HG03108 (cell line): ENCODE measurements around the gene MYADML2.
A peak's percentile ranks its signal among the peaks of the same experiment; 100 is the strongest.

Experiments
- ATAC-seq: cut with Tn5 transposase; IDR thresholded peaks from one replicate; pipeline ENCODE4 v1.9.1; 2021; ENCODE audit warnings: moderate library complexity; ENCODE audit not compliant: unreplicated experiment

The MYADML2 gene

GRCh38 chr17:81912441-81913309 is 34.4 kb downstream of the MYADML2 start:
- no peak for ATAC-seq

- no peak for ATAC-seq
Measured at GRCh38 chr17:81911969-81912368, 35.1 kb downstream of the MYADML2 start.

GRCh38 chr17:81911277-81911961 is 35.6 kb downstream of the MYADML2 start, which contains the start of gene PCYT2:
PCYT2 (minus strand) TSS chr17:81911399; CDS start chr17:81911355, 44 bp downstream.
- ATAC-seq: peak; percentile 66

GRCh38 chr17:81910840-81911276 is 36.2 kb downstream of the MYADML2 start:
- ATAC-seq: peak; percentile 26

GRCh38 chr17:81909966-81910839 is 36.8 kb downstream of the MYADML2 start:
- no peak for ATAC-seq

- ATAC-seq: no peak
Measured at GRCh38 chr17:81909231-81909630, 37.8 kb downstream of the MYADML2 start.

GRCh38 chr17:81908793-81909192 is 38.2 kb downstream of the MYADML2 start:
- no peak for ATAC-seq

- no peak for ATAC-seq
Measured at GRCh38 chr17:81907219-81908145, 39.6 kb downstream of the MYADML2 start.

- ATAC-seq: no peak
Measured at GRCh38 chr17:81906476-81907218, 40.4 kb downstream of the MYADML2 start.

- no peak for ATAC-seq
Measured at GRCh38 chr17:81905993-81906392, 41.0 kb downstream of the MYADML2 start.

GRCh38 chr17:81905424-81905875 is 41.6 kb downstream of the MYADML2 start:
- ATAC-seq: no peak

GRCh38 chr17:81904600-81905423 is 42.2 kb downstream of the MYADML2 start:
- ATAC-seq: no peak

- ATAC-seq: no peak
Measured at GRCh38 chr17:81903896-81904599, 43.0 kb downstream of the MYADML2 start.

GRCh38 chr17:81903415-81903831 is 43.6 kb downstream of the MYADML2 start:
- ATAC-seq: no peak

- ATAC-seq: no peak
Measured at GRCh38 chr17:81902653-81903414, 44.2 kb downstream of the MYADML2 start.

GRCh38 chr17:81902023-81902652 is 44.9 kb downstream of the MYADML2 start, which contains the start of gene NPB:
NPB (plus strand) TSS chr17:81902238; CDS start chr17:81902278, 40 bp downstream.
- no peak for ATAC-seq
